GM23338 (cell line): ENCODE results near the gene COL20A1. TPM values are rescaled to one million over a fixed set of nuclear protein-coding genes. Genes with fewer than 3 reads are reported as not detected.

Experiments used
- ATAC-seq: fragments of 200-7000 bp; cut with Tn5 transposase; 3 replicates; pipeline ENCODE4 v1.9.1; 2020
- DNase-seq: peaks from one replicate; pipeline ENCODE4 v3.0.0-alpha.2; 2015; ENCODE audit warnings: low spot score
- H2AFZ ChIP-seq: fragments of 200-600 bp; sonication (generic); 2 replicates; pipeline ENCODE4 v1.8.0; 2016; ENCODE audit warnings: antibody characterized with exemption, mild to moderate bottlenecking, moderate library complexity
- H3F3A ChIP-seq: fragments of 200-600 bp; sonication (generic); replicated peaks from 2 replicates; pipeline ENCODE4 v1.8.0; 2017; ENCODE audit warnings: antibody characterized with exemption, mixed run types, low read depth
- H3K27ac ChIP-seq: fragments of 200-600 bp; sonication (generic); 2 replicates; pipeline ENCODE4 v1.6.1; 2016; ENCODE audit warnings: low read depth
- H3K27me3 ChIP-seq: fragments of 200-600 bp; sonication (generic); 2 replicates; pipeline ENCODE4 v1.8.0; 2016; ENCODE audit warnings: mild to moderate bottlenecking, mixed run types, moderate library complexity; ENCODE audit not compliant: insufficient read depth
- H3K36me3 ChIP-seq: fragments of 200-600 bp; sonication (generic); 2 replicates; pipeline ENCODE4 v1.8.0; 2016; ENCODE audit warnings: mild to moderate bottlenecking; ENCODE audit not compliant: insufficient read depth
- H3K4me1 ChIP-seq: fragments of 200-600 bp; sonication (generic); 2 replicates; pipeline ENCODE4 v1.8.0; 2016; ENCODE audit warnings: mild to moderate bottlenecking, moderate library complexity; ENCODE audit not compliant: insufficient read depth
- H3K4me2 ChIP-seq: fragments of 200-600 bp; sonication (generic); 2 replicates; pipeline ENCODE4 v1.7.1; 2017; ENCODE audit warnings: mixed run types
- H3K4me3 ChIP-seq: fragments of 200-600 bp; sonication (generic); 2 replicates; pipeline ENCODE4 v1.6.1; 2016; ENCODE audit warnings: mixed run types
- H3K79me2 ChIP-seq: fragments of 200-600 bp; sonication (generic); replicated peaks from 2 replicates; pipeline ENCODE4 v1.8.0; 2017; ENCODE audit warnings: mild to moderate bottlenecking; ENCODE audit not compliant: insufficient read depth
- H3K9me2 ChIP-seq: fragments of 200-600 bp; sonication (generic); 2 replicates; pipeline ENCODE4 v1.8.0; 2017; ENCODE audit not compliant: insufficient read depth
- H4K20me1 ChIP-seq: fragments of 200-600 bp; sonication (generic); replicated peaks from 2 replicates; pipeline ENCODE4 v1.8.0; 2017; ENCODE audit warnings: mild to moderate bottlenecking; ENCODE audit not compliant: insufficient read depth
- H3K27ac Mint-ChIP-seq: 2 replicates; pipeline ENCODE4 v1.8.0; 2020; ENCODE audit warnings: inconsistent platforms, mild to moderate bottlenecking, moderate library complexity, mixed read lengths
- H3K27me3 Mint-ChIP-seq: 3 replicates; pipeline ENCODE4 v1.8.0; 2022; ENCODE audit warnings: low read depth, mild to moderate bottlenecking, moderate library complexity, mixed read lengths, inconsistent platforms; ENCODE audit not compliant: insufficient read depth, poor library complexity
- H3K36me3 Mint-ChIP-seq: 3 replicates; pipeline ENCODE4 v1.8.0; 2021; ENCODE audit warnings: low read depth, mild to moderate bottlenecking, inconsistent platforms, moderate library complexity, mixed read lengths
- H3K4me1 Mint-ChIP-seq: 3 replicates; pipeline ENCODE4 v1.8.0; 2020; ENCODE audit warnings: mild to moderate bottlenecking, inconsistent platforms, mixed read lengths
- H3K4me3 Mint-ChIP-seq: 3 replicates; pipeline ENCODE4 v1.8.0; 2021; ENCODE audit warnings: moderate library complexity, mild to moderate bottlenecking, inconsistent platforms, mixed read lengths
- H3K9me3 Mint-ChIP-seq: 3 replicates; pipeline ENCODE4 v1.8.0; 2020; ENCODE audit warnings: moderate library complexity, mild to moderate bottlenecking, inconsistent platforms, mixed read lengths
- CREB1 ChIP-seq: fragments of 250-450 bp; sonication (Bioruptor Pico); IDR thresholded peaks from 2 replicates; pipeline ENCODE4 v1.5.0; 2020; ENCODE audit warnings: low read depth, mild to moderate bottlenecking, moderate library complexity
- ETS1 ChIP-seq: IDR thresholded peaks from 2 replicates; pipeline ENCODE4 v1.6.1; 2016; ENCODE audit warnings: antibody characterized with exemption
- EZH2 ChIP-seq: fragments of 200-600 bp; sonication (generic); IDR thresholded peaks from one replicate; pipeline ENCODE4 v1.8.0; 2017; ENCODE audit warnings: antibody characterized with exemption, mild to moderate bottlenecking, low read depth; ENCODE audit not compliant: unreplicated experiment
- EZH2phosphoT487 ChIP-seq: fragments of 200-600 bp; sonication (generic); IDR thresholded peaks from one replicate; pipeline ENCODE4 v1.8.1; 2018; ENCODE audit warnings: antibody characterized with exemption; ENCODE audit not compliant: unreplicated experiment
- JUNB ChIP-seq: IDR thresholded peaks from one replicate; pipeline ENCODE4 v1.6.1; 2016; ENCODE audit warnings: antibody characterized with exemption; ENCODE audit not compliant: unreplicated experiment
- NANOG ChIP-seq: IDR thresholded peaks from 2 replicates; pipeline ENCODE4 v1.6.1; 2016; ENCODE audit warnings: antibody characterized with exemption, borderline replicate concordance
- POLR2AphosphoS5 ChIP-seq: IDR thresholded peaks from 2 replicates; pipeline ENCODE4 v1.6.1; 2016; ENCODE audit warnings: antibody characterized with exemption, low read depth
- REST ChIP-seq: IDR thresholded peaks from one replicate; pipeline ENCODE4 v1.6.1; 2018; ENCODE audit warnings: antibody characterized with exemption; ENCODE audit not compliant: unreplicated experiment
- ZNF114 ChIP-seq: fragments of 250-450 bp; sonication (Bioruptor Pico); IDR thresholded peaks from 2 replicates; pipeline ENCODE4 v1.5.0; 2020; ENCODE audit warnings: mild to moderate bottlenecking, moderate library complexity
- ZNF331 ChIP-seq: fragments of 250-450 bp; sonication (Bioruptor Pico); IDR thresholded peaks from 2 replicates; pipeline ENCODE4 v1.5.0; 2020; ENCODE audit warnings: low read depth, mild to moderate bottlenecking, moderate library complexity
- ZNF462 ChIP-seq: fragments of 250-450 bp; sonication (Bioruptor Pico); IDR thresholded peaks from 2 replicates; pipeline ENCODE4 v1.5.0; 2020; ENCODE audit warnings: mild to moderate bottlenecking, moderate library complexity
- polyA plus RNA-seq: library from polyadenylated mRNA; unstranded; fragments of >200 nt; fragmentation: Nextera tagmentation; extraction: Ambion mirVana; gene quantifications from 2 replicates; pipeline ENCODE4 v1.2.1, GENCODE V29; 2016
- total RNA-seq: library from RNA; depleted of rRNA; stranded (reverse); fragments of >200 nt; shearing (Covaris generic); gene quantifications from 2 replicates; pipeline ENCODE4 v1.2.3, GENCODE V29; 2014

COL20A1 gene
- total and polyA plus RNA-seq, 2 experiments from 2014 or later: 0.28 to 0.79 TPM

- H3F3A ChIP-seq: no peaks in the 10 kb centered on the region
- Mint-ChIP-seq H3K4me3 (no peak overlapping the region), H3K27ac (no peak overlapping the region), H3K36me3 (no peaks in the 10 kb centered on the region), H3K4me1 (peaks cover 4% of the 10 kb centered on the region; the same call in 1 of the 3 replicates), H3K27me3 (peaks cover 5% of the 10 kb centered on the region), H3K9me3 (peaks cover 4% of the 10 kb centered on the region; the same call in 1 of the 3 replicates)
- no peak overlapping the region for H3K4me3 ChIP-seq
- no peaks in the 10 kb centered on the region for H3K4me1 ChIP-seq
- DNase-seq (no peak), ATAC-seq (no peak)
- H3K9me2 ChIP-seq: no peaks in the 10 kb centered on the region
- H2AFZ ChIP-seq: no peak overlapping the region
- H3K27ac ChIP-seq: no peak overlapping the region
- H4K20me1 ChIP-seq: no peaks in the 10 kb centered on the region
- no peaks in the 10 kb centered on the region for H3K27me3 ChIP-seq
- H3K36me3 ChIP-seq: no peaks in the 10 kb centered on the region
- no peak overlapping the region for H3K4me2 ChIP-seq
- H3K79me2 ChIP-seq: no peaks in the 10 kb centered on the region
- TF ChIP-seq REST (no peak), POLR2AphosphoS5 (no peak), ZNF114 (CRISPR knock-in tag) (no peak), ZNF462 (no peak), ZNF331 (CRISPR knock-in tag) (no peak), EZH2 (no peak), ETS1 (no peak), NANOG (no peak), EZH2phosphoT487 (no peak), CREB1 (no peak), JUNB (no peak)
These were observed 15.4 kb downstream of the COL20A1 start for GRCh38 chr20:63308218-63308911.
